NCI-H128 (cell line): ENCODE data around the gene WNT16.

ENCODE experiments used
- DNase-seq: peaks from one replicate; lab custom pipeline; 2025; ENCODE audit not compliant: unreplicated experiment; lab: John Stamatoyannopoulos, UW

The WNT16 gene

DNA sequence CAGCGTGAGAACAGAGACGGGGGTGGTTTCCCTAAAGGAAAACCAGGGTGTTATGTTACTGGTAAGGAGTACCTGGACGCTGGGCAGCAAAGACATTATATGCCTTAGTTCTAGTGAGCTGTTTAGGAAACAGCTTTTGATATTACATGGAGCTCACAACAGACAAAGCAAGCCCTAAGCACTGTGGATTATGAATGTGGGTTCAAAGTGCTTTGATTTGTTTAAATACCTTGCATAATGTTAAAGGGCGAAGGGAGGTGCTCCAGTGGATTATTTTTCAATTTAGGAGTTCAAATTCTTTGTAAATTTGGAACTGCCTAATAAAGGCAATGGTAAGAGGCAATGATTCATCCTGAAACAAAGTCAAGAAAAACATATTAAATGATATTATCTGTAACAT, 13.8 kb downstream of the WNT16 start:
- DNase-seq, result no peak

- DNase-seq, result no peak
These were observed 14.5 kb downstream of the WNT16 start for GRCh38 chr7:121343302-121343701.

- no peak for DNase-seq
These were observed 15.3 kb downstream of the WNT16 start for GRCh38 chr7:121344093-121344492.

DNA sequence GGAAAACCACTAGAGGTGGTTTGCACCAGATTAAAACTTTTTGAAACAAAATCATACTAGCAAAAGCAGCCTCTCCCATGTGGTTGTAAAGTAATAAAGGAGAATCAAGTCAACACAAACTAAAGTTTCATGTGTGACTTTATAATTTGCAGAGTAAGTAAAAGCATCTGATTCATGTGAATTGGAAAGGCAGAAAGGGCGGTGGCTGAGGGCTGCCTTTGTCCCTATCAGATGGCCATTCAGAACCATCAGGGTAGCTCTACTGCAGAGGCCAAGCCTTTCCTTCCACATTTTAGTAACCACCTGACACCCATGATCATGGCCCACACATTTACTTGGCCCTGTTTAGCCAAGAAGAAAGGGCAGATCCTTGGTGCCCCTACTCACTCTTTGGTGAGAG, 15.7 kb downstream of the WNT16 start:
- no peak for DNase-seq

- DNase-seq, result no peak
These were observed 22.9 kb downstream of the WNT16 start for GRCh38 chr7:121351682-121352081.

DNA sequence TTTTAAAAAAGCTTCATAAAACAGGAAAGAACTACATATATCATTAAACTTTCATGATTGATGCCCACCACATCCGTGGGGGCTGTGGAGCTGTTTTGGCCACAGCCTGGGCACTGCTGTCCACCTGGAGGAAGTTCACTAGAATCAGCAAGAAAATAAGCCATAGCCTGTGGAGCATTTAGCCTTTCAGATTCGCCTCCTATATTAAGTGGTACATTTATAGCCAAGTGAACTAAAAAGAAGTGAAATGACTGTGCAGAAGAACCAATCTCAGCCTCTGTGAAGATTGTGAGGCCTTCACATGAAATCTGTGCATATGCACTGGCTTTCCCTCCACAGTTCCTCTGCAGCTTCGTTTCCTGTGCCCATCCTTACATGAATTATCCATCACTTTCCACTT, 23.5 kb downstream of the WNT16 start:
- no peak for DNase-seq

- no peak for DNase-seq
These were observed 26.8 kb downstream of the WNT16 start for GRCh38 chr7:121355574-121355973.

- no peak for DNase-seq
These were observed 31.8 kb downstream of the WNT16 start for GRCh38 chr7:121360564-121360963.

DNA sequence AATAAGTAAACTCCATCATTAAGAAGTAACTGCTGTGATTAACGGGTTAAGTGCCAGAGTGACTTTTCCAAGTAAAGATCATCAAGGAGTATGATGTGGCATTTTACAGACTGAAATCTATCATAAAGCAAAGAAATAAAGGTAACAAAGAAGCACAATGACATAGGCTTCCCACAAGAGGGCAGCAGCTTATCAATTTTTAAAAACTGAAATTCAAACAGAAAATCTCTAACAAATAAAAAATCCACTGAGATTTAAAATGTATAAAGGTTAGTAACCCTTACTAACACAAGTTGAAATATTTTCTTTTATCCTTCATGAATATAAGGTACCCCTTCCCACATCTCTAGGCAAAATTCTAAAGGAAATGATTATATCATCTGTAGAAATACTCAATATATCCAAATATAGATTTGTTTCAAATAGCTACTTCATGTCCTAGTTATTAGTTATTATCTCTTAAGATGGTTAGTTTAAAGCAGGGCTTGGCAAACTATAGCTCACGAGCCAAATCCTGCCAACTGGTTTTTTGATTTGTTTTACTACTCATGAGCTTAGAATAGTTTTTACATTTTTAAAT, 38.1 kb downstream of the WNT16 start:
- DNase-seq, result no peak

- no peak for DNase-seq
These were observed 40.7 kb downstream of the WNT16 start for GRCh38 chr7:121369462-121369861.

GRCh38 chr7:121371367-121371766, 42.6 kb downstream of the WNT16 start:
- no peak for DNase-seq

DNA sequence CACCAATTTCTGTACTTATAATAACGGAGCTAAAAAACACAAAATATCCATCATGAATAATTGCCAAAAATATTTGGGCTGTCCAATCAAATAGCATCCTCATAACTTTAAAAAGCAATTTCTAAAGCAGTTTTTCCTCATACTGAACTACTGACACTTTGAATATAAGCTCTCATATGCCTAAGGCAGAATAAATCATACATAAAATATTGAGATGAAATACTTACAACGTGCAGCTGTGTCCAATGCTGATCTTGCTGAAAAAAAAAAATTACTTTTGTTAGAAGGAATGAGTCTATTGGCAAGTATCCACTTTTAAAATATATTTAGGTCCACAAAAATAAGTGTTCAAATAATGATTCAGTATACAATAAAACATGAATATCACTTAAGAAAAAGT, 43.1 kb downstream of the WNT16 start:
- no peak for DNase-seq

DNA sequence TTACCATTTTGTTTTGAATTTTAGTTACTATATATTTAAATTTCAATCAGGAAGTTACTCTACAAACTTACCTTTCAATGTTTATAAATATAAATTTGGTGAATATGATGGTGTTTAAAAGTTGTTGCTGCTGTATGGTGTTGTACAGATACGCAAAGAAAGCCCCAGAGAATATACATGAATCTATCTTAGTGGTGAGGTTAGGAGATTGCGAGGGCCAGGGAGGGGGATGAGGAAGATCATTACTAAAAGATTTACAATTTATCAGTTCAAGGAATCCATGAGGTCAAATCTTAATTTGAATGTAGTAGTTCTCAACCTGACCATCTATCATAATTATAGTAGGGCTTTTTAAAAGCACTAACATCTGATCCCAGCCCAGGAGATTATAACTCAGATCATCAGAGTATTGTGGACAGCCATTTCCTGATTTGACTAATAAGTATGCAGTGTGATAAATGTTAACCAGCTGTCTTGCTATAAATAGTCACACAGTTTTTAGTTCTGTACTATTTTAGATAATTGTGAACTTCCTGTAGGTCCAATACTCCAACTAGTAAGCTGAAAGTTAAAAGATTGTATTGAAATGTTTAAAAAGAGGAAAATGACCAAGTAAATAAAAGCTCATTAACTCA, 43.7 kb downstream of the WNT16 start:
- DNase-seq, result no peak

GRCh38 chr7:121373177-121373576, 44.4 kb downstream of the WNT16 start:
- DNase-seq, result no peak

DNA sequence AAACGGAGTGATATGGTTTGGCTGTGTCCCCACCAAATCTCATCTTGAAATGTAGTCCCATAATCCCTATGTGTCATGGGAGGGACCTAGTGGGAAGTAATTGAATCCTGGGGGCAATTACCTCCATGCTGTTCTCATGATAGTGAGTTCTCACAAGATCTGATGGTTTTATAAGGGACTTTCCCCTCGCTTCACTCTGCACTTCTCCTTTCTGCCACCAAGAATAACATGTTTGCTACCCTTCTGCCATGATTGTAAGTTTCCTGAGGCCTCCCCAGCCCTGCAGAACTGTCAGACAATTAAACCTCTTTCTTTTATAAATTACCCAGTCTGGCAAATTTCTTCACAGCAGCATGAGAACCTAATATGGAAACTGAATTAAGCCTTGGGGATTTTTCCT, 48.2 kb downstream of the WNT16 start:
- DNase-seq, result no peak

GRCh38 chr7:121379930-121380329, 51.1 kb downstream of the WNT16 start:
- no peak for DNase-seq

- DNase-seq, result no peak
These were observed 53.7 kb downstream of the WNT16 start for GRCh38 chr7:121382473-121382872.

DNA sequence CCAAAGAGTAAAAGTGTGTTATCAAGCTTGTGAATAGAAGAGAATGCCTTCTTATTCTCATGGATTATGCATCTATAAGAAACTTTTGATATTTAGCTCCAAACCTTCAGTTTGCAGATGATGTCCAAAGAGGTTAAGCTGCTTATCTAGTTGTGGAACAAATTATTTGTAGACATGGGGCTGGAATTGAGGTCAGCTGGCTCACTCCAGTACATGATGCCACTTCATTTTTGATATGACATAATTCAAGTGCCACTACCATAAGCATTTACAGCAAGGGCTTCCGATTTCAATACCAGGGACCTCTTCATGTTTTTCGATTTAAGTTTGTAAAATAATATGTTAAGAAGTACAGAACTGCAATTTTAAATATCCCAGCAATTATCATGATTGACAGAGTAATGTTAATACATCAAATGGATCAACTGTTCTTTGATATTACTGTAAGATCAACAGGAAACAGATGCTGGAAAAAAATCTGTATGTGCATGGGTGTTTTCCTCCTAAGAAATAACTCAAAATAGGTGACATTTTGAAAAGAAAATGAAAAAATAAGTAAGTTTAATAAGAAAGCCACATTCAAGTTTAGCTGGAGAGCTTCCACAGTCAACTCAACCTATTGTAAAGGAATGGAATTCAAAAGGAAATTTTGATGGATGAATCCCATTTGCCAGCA, 54.6 kb downstream of the WNT16 start:
- DNase-seq, result no peak

GRCh38 chr7:121384265-121384664, 55.5 kb downstream of the WNT16 start:
- no peak for DNase-seq

- no peak for DNase-seq
These were observed 56.4 kb downstream of the WNT16 start for GRCh38 chr7:121385056-121385799.

GRCh38 chr7:121385800-121386179, 57.0 kb downstream of the WNT16 start:
- no peak for DNase-seq

DNA sequence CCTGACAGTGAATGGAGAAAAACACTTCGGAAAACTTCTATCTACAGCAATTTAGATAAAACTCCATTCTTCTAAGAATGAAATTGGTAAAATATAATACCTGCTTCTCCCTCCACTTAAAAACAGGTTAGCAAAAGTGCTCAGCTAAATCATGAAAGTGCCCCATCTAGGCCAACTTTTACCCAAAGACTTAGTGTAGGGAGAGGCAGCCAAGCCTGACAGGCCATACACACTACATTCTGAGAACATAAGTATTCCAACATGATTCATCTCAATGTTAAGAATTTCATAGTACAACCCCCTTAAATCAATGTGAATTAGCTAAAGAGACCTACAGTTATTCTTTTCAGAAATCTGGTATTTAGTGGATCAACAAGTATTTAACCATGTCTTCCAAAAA, 60.1 kb downstream of the WNT16 start:
- DNase-seq, result no peak
